Measurements from ENCODE around the gene TNS2. TPM values are rescaled to one million over a fixed set of nuclear protein-coding genes. Genes with fewer than 3 reads are reported as not detected.
"Not testable (repeated sequence)": the region's sequence is repeated elsewhere in the genome, so short reads cannot be mapped to it uniquely, and the experiment has no call there.

TNS2 gene
- total RNA-seq, 1 experiment from 2014 or later = 4.4 TPM

- TF ChIP-seq, protein P1, sequence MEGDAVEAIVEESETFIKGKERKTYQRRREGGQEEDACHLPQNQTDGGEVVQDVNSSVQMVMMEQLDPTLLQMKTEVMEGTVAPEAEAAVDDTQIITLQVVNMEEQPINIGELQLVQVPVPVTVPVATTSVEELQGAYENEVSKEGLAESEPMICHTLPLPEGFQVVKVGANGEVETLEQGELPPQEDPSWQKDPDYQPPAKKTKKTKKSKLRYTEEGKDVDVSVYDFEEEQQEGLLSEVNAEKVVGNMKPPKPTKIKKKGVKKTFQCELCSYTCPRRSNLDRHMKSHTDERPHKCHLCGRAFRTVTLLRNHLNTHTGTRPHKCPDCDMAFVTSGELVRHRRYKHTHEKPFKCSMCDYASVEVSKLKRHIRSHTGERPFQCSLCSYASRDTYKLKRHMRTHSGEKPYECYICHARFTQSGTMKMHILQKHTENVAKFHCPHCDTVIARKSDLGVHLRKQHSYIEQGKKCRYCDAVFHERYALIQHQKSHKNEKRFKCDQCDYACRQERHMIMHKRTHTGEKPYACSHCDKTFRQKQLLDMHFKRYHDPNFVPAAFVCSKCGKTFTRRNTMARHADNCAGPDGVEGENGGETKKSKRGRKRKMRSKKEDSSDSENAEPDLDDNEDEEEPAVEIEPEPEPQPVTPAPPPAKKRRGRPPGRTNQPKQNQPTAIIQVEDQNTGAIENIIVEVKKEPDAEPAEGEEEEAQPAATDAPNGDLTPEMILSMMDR (IDR thresholded peaks at IDR 0.05; ENCODE audit: insufficient read depth in 1 of 2, low read depth in 1 of 2, low read length in 1 of 2, severe bottlenecking in 1 of 2, unreplicated experiment in 1 of 2) = no peak
- intact Hi-C loops (cut with micrococcal nuclease; ENCODE audit: unreplicated experiment) = no loop called here
- BruUV-seq (replicated peaks) = no TSS peak
- Mint-ChIP-seq H3K36me3 (ENCODE audit: insufficient read depth, unreplicated experiment) (peaks cover 3% of the 10 kb centered on the region), H3K27me3 (ENCODE audit: insufficient read depth, unreplicated experiment) (no peaks in the 10 kb centered on the region), H3K4me1 (ENCODE audit: low read depth, unreplicated experiment) (peaks cover 26% of the 10 kb centered on the region), H3K4me3 (ENCODE audit: unreplicated experiment) (no peak overlapping the region), H3K27ac (ENCODE audit: unreplicated experiment) (no peak overlapping the region), H3K9me3 (ENCODE audit: unreplicated experiment) (no peaks in the 10 kb centered on the region)
- Histone ChIP-seq H3K27me3 (replicated peaks; ENCODE audit: control insufficient read depth, insufficient read depth, low read length) (no peaks in the 10 kb centered on the region), H3K36me3 (ENCODE audit: control insufficient read depth, insufficient read depth, low read length) (no peaks in the 10 kb centered on the region), H3K9me3 (no peaks in the 10 kb centered on the region), H3K4me3 (ENCODE audit: low read depth, low read length) (no peak overlapping the region), H3K4me1 (peaks cover 13% of the 10 kb centered on the region)
- POLR2A ChIA-PET = interaction anchor here (1.0 kb wide), 1 partner anchor 15 kb away, joined by 5 read pairs; the partner anchor contains the start of gene SPRYD3
- CTCF ChIA-PET = interaction anchor here (0.7 kb wide), 1 partner anchor 28 kb away, joined by 3 read pairs; no protein-coding TSS in a partner anchor
- DNase-seq = no peak
These were observed 44.5 kb downstream of the TNS2 start for GRCh38 chr12:53094394-53094787.

- BruUV-seq (replicated peaks); intact Hi-C loops (cut with micrococcal nuclease; ENCODE audit: unreplicated experiment); H3K27ac Mint-ChIP-seq (ENCODE audit: unreplicated experiment); H3K4me3 Mint-ChIP-seq (ENCODE audit: unreplicated experiment); CTCF ChIA-PET; H3K36me3 ChIP-seq (ENCODE audit: control insufficient read depth, insufficient read depth, low read length); H3K9me3 ChIP-seq; H3K36me3 Mint-ChIP-seq (ENCODE audit: insufficient read depth, unreplicated experiment); H3K27me3 ChIP-seq (replicated peaks; ENCODE audit: control insufficient read depth, insufficient read depth, low read length); POLR2A ChIA-PET; H3K27me3 Mint-ChIP-seq (ENCODE audit: insufficient read depth, unreplicated experiment); H3K4me3 ChIP-seq (ENCODE audit: low read depth, low read length); H3K9me3 Mint-ChIP-seq (ENCODE audit: unreplicated experiment): not testable (repeated sequence)
- peaks cover 13% of the 10 kb centered on the region for H3K4me1 ChIP-seq
- H3K4me1 Mint-ChIP-seq (ENCODE audit: low read depth, unreplicated experiment) = peaks cover 27% of the 10 kb centered on the region
- peak in 1 of 2 experiments; percentile 12 for DNase-seq
These were observed 45.1 kb downstream of the TNS2 start for GRCh38 chr12:53094796-53095595.

GRCh38 chr12:53095596-53095895, 45.7 kb downstream of the TNS2 start:
- H3K27me3 Mint-ChIP-seq (ENCODE audit: insufficient read depth, unreplicated experiment); H3K9me3 Mint-ChIP-seq (ENCODE audit: unreplicated experiment); H3K36me3 ChIP-seq (ENCODE audit: control insufficient read depth, insufficient read depth, low read length); intact Hi-C loops (cut with micrococcal nuclease; ENCODE audit: unreplicated experiment); H3K9me3 ChIP-seq; H3K36me3 Mint-ChIP-seq (ENCODE audit: insufficient read depth, unreplicated experiment); H3K4me3 ChIP-seq (ENCODE audit: low read depth, low read length); POLR2A ChIA-PET; H3K27ac Mint-ChIP-seq (ENCODE audit: unreplicated experiment); BruUV-seq (replicated peaks); H3K27me3 ChIP-seq (replicated peaks; ENCODE audit: control insufficient read depth, insufficient read depth, low read length); CTCF ChIA-PET; H3K4me3 Mint-ChIP-seq (ENCODE audit: unreplicated experiment); DNase-seq: not testable (repeated sequence)
- peaks cover 13% of the 10 kb centered on the region for H3K4me1 ChIP-seq
- H3K4me1 Mint-ChIP-seq (ENCODE audit: low read depth, unreplicated experiment) = peaks cover 27% of the 10 kb centered on the region

DNA sequence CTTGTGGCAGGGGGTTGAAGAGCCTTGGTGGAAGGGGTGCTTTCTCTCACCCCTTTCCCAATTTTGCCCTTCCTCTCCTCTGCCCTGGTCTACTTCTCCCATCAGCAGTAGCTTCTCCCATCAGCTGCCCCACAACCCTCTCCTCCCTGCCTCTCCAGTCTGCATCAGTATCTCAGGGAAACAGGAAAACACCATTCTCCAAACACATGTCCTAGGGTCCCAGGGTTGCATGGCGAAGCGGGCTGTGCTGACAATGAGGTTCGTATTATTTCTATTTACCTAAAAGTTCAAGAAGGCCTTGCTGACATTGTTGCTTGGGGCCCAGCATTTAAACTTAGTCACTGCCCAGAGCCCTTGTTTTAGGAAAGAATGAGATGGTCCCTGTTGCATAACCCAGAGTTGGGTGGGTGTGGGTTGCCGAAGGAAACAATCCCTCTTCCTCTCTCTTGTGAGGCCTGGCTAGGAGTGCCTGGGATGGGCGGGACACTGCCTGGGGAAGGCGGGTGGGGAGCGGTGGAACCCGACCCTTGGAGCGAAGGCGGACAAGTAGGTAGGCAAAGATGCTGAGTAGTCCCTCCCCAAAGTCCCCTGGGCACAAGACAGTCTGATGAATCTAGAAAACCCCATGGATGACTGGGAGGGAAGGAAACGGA, 46.4 kb downstream of the TNS2 start:
- no peak overlapping the region for H3K27ac Mint-ChIP-seq (ENCODE audit: unreplicated experiment)
- H3K4me3 Mint-ChIP-seq (ENCODE audit: unreplicated experiment) = peak overlapping the region; percentile 68
- intact Hi-C loops (cut with micrococcal nuclease; ENCODE audit: unreplicated experiment) = no loop called here
- peaks cover 13% of the 10 kb centered on the region for H3K4me1 ChIP-seq
- POLR2A ChIA-PET = no interaction called here
- CTCF ChIA-PET = no interaction called here
- no peaks in the 10 kb centered on the region for H3K27me3 Mint-ChIP-seq (ENCODE audit: insufficient read depth, unreplicated experiment)
- H3K36me3 ChIP-seq (ENCODE audit: control insufficient read depth, insufficient read depth, low read length) = no peaks in the 10 kb centered on the region
- H3K4me3 ChIP-seq (ENCODE audit: low read depth, low read length) = no peak overlapping the region
- no peaks in the 10 kb centered on the region for H3K9me3 ChIP-seq
- TF ChIP-seq, protein P1 (IDR thresholded peaks at IDR 0.05; ENCODE audit: insufficient read depth in 1 of 2, low read depth in 1 of 2, low read length in 1 of 2, severe bottlenecking in 1 of 2, unreplicated experiment in 1 of 2) = no peak
- peak in 1 of 2 experiments; percentile 9 for DNase-seq
- peaks cover 27% of the 10 kb centered on the region for H3K4me1 Mint-ChIP-seq (ENCODE audit: low read depth, unreplicated experiment)
- peaks cover 6% of the 10 kb centered on the region for H3K36me3 Mint-ChIP-seq (ENCODE audit: insufficient read depth, unreplicated experiment)
- no peaks in the 10 kb centered on the region for H3K9me3 Mint-ChIP-seq (ENCODE audit: unreplicated experiment)
- no peaks in the 10 kb centered on the region for H3K27me3 ChIP-seq (replicated peaks; ENCODE audit: control insufficient read depth, insufficient read depth, low read length)
- no TSS peak for BruUV-seq (replicated peaks)

Data from Caco-2 (cell line).